ENCODE measurements around the gene PHLDA3.

DNA sequence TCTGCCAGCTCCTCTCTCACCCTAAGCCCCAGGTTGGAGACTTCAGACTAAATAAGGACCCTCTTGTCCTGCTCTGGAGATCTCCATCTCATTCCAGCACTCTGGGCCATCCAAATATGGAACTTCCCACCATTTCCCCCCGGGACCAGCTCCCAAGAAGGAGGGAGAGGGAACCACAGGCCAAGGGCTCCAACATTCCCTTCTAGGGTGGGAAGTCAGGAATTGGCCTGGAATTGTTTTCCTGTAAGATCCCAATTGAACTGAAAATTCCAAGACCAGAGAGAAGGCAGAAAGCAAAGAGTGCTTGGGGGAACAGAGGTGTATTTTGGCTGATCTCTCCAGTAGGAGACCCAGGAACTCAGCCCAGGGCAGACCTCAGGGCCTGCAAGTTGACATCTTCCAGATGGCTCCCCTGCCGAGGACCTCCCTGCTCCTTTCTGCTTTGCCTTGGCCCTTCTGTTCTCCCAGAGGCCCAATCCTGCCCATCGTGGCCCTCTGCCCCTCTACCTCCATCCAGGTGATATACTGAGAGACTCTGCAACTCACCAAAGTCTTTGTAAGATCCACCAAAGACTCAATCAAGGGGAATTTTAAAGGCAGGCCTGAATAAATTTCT is 23.0 kb upstream of the PHLDA3 start:
- TF ChIP-seq ZNF121 (tag by site-specific recombination; IDR thresholded peaks at IDR 0.05) = no peak
- no peak for TF ChIP-seq ZNF132 (tag by site-specific recombination; IDR thresholded peaks at IDR 0.05; ENCODE audit: borderline replicate concordance)
- TF ChIP-seq, protein P1, sequence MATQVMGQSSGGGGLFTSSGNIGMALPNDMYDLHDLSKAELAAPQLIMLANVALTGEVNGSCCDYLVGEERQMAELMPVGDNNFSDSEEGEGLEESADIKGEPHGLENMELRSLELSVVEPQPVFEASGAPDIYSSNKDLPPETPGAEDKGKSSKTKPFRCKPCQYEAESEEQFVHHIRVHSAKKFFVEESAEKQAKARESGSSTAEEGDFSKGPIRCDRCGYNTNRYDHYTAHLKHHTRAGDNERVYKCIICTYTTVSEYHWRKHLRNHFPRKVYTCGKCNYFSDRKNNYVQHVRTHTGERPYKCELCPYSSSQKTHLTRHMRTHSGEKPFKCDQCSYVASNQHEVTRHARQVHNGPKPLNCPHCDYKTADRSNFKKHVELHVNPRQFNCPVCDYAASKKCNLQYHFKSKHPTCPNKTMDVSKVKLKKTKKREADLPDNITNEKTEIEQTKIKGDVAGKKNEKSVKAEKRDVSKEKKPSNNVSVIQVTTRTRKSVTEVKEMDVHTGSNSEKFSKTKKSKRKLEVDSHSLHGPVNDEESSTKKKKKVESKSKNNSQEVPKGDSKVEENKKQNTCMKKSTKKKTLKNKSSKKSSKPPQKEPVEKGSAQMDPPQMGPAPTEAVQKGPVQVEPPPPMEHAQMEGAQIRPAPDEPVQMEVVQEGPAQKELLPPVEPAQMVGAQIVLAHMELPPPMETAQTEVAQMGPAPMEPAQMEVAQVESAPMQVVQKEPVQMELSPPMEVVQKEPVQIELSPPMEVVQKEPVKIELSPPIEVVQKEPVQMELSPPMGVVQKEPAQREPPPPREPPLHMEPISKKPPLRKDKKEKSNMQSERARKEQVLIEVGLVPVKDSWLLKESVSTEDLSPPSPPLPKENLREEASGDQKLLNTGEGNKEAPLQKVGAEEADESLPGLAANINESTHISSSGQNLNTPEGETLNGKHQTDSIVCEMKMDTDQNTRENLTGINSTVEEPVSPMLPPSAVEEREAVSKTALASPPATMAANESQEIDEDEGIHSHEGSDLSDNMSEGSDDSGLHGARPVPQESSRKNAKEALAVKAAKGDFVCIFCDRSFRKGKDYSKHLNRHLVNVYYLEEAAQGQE (tag by site-specific recombination; IDR thresholded peaks at IDR 0.05) = no peak
- no peak for TF ChIP-seq ZNF350 (tag by site-specific recombination; IDR thresholded peaks at IDR 0.05)
- TF ChIP-seq ZNF10 (tag by site-specific recombination; IDR thresholded peaks at IDR 0.05) = no peak
- TF ChIP-seq MEIS1 (CRISPR knock-in tag; IDR thresholded peaks at IDR 0.05; ENCODE audit: borderline replicate concordance) = no peak
- TF ChIP-seq, protein P2, sequence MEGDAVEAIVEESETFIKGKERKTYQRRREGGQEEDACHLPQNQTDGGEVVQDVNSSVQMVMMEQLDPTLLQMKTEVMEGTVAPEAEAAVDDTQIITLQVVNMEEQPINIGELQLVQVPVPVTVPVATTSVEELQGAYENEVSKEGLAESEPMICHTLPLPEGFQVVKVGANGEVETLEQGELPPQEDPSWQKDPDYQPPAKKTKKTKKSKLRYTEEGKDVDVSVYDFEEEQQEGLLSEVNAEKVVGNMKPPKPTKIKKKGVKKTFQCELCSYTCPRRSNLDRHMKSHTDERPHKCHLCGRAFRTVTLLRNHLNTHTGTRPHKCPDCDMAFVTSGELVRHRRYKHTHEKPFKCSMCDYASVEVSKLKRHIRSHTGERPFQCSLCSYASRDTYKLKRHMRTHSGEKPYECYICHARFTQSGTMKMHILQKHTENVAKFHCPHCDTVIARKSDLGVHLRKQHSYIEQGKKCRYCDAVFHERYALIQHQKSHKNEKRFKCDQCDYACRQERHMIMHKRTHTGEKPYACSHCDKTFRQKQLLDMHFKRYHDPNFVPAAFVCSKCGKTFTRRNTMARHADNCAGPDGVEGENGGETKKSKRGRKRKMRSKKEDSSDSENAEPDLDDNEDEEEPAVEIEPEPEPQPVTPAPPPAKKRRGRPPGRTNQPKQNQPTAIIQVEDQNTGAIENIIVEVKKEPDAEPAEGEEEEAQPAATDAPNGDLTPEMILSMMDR (tag by site-specific recombination; IDR thresholded peaks at IDR 0.05) = no peak
- no peak for TF ChIP-seq ZNF521 (tag by site-specific recombination; IDR thresholded peaks at IDR 0.05)
- TF ChIP-seq, protein P3, sequence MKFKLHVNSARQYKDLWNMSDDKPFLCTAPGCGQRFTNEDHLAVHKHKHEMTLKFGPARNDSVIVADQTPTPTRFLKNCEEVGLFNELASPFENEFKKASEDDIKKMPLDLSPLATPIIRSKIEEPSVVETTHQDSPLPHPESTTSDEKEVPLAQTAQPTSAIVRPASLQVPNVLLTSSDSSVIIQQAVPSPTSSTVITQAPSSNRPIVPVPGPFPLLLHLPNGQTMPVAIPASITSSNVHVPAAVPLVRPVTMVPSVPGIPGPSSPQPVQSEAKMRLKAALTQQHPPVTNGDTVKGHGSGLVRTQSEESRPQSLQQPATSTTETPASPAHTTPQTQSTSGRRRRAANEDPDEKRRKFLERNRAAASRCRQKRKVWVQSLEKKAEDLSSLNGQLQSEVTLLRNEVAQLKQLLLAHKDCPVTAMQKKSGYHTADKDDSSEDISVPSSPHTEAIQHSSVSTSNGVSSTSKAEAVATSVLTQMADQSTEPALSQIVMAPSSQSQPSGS (tag by site-specific recombination; IDR thresholded peaks at IDR 0.05; ENCODE audit: low read depth) = no peak
- TF ChIP-seq, protein P4, sequence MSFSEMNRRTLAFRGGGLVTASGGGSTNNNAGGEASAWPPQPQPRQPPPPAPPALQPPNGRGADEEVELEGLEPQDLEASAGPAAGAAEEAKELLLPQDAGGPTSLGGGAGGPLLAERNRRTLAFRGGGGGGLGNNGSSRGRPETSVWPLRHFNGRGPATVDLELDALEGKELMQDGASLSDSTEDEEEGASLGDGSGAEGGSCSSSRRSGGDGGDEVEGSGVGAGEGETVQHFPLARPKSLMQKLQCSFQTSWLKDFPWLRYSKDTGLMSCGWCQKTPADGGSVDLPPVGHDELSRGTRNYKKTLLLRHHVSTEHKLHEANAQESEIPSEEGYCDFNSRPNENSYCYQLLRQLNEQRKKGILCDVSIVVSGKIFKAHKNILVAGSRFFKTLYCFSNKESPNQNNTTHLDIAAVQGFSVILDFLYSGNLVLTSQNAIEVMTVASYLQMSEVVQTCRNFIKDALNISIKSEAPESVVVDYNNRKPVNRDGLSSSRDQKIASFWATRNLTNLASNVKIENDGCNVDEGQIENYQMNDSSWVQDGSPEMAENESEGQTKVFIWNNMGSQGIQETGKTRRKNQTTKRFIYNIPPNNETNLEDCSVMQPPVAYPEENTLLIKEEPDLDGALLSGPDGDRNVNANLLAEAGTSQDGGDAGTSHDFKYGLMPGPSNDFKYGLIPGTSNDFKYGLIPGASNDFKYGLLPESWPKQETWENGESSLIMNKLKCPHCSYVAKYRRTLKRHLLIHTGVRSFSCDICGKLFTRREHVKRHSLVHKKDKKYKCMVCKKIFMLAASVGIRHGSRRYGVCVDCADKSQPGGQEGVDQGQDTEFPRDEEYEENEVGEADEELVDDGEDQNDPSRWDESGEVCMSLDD (tag by site-specific recombination; IDR thresholded peaks at IDR 0.05) = no peak
- TF ChIP-seq, protein P5, sequence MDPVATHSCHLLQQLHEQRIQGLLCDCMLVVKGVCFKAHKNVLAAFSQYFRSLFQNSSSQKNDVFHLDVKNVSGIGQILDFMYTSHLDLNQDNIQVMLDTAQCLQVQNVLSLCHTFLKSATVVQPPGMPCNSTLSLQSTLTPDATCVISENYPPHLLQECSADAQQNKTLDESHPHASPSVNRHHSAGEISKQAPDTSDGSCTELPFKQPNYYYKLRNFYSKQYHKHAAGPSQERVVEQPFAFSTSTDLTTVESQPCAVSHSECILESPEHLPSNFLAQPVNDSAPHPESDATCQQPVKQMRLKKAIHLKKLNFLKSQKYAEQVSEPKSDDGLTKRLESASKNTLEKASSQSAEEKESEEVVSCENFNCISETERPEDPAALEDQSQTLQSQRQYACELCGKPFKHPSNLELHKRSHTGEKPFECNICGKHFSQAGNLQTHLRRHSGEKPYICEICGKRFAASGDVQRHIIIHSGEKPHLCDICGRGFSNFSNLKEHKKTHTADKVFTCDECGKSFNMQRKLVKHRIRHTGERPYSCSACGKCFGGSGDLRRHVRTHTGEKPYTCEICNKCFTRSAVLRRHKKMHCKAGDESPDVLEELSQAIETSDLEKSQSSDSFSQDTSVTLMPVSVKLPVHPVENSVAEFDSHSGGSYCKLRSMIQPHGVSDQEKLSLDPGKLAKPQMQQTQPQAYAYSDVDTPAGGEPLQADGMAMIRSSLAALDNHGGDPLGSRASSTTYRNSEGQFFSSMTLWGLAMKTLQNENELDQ (tag by site-specific recombination; IDR thresholded peaks at IDR 0.05; ENCODE audit: low read depth) = no peak
- no peak for TF ChIP-seq TCF7L2 (IDR thresholded peaks at IDR 0.05; ENCODE audit: borderline replicate concordance, low read depth, low read length)
- no peak for TF ChIP-seq BCL11A (tag by site-specific recombination; IDR thresholded peaks at IDR 0.05; ENCODE audit: low read depth)
- TF ChIP-seq ZNF747 (tag by site-specific recombination; IDR thresholded peaks at IDR 0.05) = no peak
